Inferior parietal cortex (tissue), 1 donor: ENCODE results near the gene NCOR1.

ENCODE experiments used
- DNase-seq: peaks from one replicate; pipeline ENCODE4 v3.0.0-alpha.2; 2016; ENCODE audit errors: extremely low spot score

NCOR1 gene

DNA sequence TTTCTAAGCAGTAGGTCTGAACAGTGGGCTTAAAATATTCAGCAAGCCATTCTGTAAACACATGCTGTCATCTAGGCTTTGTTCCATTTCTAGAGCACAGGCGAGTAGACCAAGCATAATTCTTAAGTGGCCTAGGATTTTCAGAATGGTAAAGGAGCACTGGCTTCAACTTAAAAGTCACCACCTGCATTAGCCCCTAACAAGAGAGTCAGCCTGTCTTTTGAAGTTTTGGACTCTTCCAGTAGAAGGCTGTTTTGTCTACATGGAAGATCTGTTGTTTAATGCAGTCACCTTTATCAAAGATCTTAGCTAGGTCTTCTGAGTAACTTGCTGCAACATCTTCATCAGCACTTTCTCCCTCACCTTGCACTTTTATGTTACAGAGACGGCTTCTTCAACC lies 179.1 kb downstream of the NCOR1 start:
- no peak for DNase-seq

DNA sequence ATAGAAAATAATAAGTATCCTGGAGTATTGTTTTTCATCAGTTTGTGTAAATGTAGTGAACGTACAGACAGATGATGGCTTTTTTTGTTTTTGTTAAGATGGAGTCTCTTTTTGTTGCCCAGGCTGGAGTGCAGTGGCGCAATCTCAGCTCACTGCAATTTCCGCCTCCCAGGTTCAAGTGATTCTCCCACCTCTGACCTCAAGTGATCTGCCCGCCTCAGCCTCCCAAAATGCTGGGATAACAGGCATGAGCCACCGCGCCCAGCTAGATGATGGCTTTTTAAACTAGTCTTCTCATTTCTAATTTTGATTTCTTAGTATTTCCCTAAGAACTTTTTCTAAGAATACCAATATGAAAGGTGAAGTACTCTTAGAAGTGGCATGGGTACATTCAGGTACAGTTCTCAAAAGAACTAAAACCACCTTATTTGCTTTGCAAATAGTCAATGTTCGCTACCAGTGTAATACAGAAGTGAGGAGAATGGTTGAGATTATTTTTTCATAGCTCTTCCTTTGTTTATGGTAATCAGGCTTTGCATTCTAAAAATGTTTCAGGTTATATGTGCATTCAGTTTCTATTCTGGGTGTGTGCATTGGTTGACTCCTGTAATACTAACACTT lies 181.5 kb downstream of the NCOR1 start:
- no peak for DNase-seq

GRCh38 chr17:16027708-16028584 lies 187.4 kb downstream of the NCOR1 start:
- peak; percentile 46 for DNase-seq

GRCh38 chr17:16026895-16027294 lies 188.4 kb downstream of the NCOR1 start:
- no peak for DNase-seq

GRCh38 chr17:16025202-16025601 lies 190.1 kb downstream of the NCOR1 start:
- DNase-seq = no peak

- DNase-seq = no peak
Measured at GRCh38 chr17:16023881-16024280, 191.5 kb downstream of the NCOR1 start.

DNA sequence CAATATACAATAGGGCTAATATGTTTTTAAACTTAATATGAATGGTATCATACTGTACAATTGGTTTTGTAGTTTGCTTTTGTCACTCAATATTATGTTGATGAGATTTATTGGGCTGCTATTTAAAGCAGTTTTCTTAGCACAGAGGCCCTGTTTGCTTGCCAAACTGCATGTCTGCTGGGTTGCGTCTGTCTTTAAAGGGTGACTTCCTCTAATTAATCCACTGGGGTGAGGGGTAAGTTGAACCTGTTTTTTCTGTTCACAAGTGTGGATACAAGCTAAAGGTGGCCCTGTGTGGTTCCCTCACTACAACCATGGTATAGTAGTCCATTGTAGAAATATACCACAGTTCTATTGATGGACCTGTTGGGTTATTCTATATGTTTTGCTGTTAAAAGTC lies 196.0 kb downstream of the NCOR1 start:
- no peak for DNase-seq

DNA sequence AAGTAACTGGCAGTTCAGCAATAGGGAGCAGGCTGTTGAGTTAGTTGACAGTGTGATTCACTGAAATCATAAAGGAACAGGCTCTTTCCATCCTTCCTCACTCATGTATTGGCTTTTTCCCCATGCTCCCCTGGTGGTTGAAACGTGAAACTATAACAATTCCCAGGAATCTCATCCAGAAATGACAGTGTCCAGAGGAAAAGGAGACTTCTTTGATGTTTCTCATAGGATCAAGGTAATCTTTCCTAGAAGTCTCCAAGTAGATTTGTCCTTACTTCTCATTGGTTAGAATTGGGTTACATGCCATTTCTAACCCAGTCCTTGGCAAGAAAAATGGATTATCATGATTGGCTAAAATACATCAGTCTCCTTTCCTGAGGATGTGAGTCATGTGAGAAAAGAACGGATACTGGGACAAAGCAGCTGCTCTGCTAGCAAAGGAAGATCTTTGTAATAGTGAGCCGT lies 201.4 kb downstream of the NCOR1 start:
- DNase-seq = no peak

- no peak for DNase-seq
Measured at GRCh38 chr17:16007439-16007838, 207.9 kb downstream of the NCOR1 start.

GRCh38 chr17:16005636-16006035 lies 209.7 kb downstream of the NCOR1 start:
- no peak for DNase-seq

- no peak for DNase-seq
Measured at GRCh38 chr17:16003841-16004240, 211.5 kb downstream of the NCOR1 start.

GRCh38 chr17:16002708-16003260 lies 212.6 kb downstream of the NCOR1 start:
- DNase-seq = no peak

DNA sequence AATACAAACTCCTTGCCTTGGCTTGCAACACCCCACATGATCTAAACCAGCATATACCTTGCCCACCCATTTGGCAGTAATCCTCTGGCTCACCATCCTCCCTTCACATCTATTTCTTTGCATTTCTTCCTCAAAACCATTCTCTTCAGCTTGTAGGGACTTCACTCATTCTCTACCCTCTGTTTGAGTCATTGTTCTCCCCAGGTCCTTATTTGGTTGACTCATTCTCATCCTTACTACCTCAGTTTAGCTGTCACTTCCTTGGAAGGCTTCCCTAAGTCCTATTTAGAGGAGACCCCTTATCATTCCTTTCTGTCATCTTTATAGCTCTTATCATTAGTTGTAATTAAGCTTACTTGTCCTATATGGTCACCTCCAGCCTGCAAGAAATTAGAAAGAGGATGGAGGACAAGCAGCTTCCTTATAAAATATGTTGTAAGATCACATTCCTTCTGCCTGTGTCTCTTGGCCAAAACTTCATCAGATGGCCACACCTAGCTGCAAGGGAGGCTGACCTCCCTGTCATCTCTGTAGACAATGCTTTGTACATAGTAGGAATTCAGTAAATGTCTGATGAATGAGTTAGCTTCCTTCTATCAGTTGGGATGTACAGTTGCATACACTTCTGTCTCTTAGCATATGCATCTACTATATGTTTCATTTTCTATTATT lies 214.0 kb downstream of the NCOR1 start:
- no peak for DNase-seq

DNA sequence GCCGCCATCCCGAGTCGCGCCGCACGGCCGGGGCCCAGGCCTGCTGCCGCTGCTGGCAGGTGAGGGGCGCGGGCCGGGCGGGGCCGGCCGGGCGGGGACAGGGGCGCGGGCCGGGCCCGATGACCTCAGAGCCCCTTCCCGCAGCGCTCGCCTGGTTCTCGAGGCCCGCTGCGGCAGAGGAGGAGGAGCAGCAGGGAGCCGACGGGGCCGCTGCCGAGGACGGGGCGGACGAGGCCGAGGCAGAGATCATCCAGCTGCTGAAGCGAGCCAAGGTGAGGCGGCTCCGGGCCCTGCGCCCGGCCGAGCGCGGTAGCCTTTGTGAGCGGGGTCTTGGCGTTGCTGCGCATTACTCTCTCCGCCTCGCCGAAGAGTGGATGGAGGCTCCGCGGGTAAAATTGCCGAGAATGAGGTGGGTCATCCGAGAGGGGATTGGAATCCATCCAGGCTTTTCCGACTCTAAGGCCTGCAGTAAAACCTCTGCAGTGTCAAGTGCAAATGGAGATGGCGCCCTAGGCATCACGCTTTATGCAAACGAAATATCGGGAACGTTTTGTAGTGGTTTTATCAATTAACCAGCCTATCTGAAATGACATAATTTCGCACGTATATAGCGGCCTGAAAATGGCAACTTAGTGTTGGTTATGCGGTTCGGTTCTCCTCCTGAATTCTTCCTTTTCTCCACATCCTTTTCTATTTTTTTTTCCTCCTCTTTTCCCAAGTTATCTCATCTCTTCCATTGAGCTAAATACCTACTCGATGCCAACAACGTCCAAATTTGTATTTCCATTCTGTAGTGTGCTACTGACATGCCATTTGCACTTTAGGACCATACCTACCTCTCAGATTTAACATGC lies 215.1 kb downstream of the NCOR1 start:
- peak; percentile 34 for DNase-seq

GRCh38 chr17:15999141-15999973 lies 216.0 kb downstream of the NCOR1 start, which contains the start of the genes TTC19 and ZSWIM7:
TSS of gene TTC19 (plus strand) at chr17:15999824. CDS start at chr17:15999849, 25 bp downstream.
TSS of gene ZSWIM7 (minus strand) at chr17:15999704. CDS start at chr17:15999594, 110 bp downstream.
- peak; percentile 95 for DNase-seq

DNA sequence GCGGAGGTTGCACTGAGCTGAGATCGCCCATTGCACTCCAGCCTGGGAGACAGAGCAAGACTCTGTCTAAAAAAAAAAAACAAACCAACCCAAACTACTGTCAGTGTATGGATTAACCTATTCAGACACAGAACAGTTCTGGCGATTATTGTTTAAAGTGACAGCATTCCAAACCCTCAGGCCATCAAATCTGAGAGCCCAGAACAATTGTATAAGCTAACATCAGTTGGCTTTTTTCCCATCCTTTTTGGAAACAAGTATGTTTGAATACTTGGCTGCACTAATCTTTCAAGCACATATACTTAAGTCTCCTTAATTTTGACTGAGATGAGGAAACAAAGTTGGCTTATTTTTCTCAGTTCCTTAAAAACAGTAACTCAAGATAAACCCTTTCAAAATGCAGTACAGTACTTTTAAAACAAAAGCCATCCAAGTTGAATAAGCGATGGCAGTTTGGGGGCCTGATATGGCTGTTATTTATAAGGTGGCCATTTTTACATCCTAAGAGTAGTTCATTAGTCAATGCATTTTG lies 217.2 kb downstream of the NCOR1 start:
- DNase-seq = no peak

GRCh38 chr17:15996322-15996721 lies 219.0 kb downstream of the NCOR1 start:
- no peak for DNase-seq

DNA sequence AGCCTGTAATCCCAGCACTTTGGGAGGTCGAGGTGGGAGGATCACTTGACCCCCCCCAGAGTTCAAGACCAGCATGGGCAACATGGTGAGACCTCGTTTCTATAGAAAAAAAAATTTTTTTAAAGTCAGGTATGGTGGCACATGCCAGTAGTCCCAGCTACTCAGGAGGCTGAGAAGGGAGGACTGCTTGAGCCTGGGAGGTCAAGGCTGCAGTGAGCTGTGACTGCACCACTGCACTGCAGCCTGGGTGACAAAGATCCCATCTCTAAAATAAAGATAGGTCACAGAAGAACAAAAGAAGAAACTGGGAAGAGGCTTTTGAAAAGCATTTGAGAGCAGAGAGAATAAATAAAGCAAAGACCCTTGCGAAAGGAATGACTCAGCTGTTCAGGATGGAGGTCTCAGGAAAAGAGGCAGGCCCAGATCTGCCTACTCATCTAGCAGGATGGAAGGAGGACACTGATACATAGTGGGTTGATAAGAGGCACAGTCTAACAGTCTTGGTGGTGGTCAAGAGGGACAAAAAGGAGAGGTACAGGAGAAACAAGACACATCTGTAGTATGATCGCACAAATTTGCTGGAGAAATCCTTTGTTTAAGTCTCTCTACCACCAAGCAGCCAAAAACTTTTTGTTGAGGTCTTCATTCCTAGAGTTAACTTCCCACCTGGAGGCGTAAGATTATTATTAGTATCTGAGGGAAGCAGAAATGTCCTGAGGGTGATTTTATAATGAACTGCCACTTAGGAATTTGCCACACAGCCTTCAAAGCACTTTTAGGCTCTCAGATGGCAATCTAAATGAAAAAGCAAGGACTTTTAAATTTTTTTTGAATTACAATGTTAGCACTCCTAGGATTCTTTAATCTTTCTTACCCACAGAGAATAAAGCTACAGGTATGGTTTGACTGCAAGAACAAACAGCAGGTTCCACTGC lies 233.4 kb downstream of the NCOR1 start:
- DNase-seq = no peak

DNA sequence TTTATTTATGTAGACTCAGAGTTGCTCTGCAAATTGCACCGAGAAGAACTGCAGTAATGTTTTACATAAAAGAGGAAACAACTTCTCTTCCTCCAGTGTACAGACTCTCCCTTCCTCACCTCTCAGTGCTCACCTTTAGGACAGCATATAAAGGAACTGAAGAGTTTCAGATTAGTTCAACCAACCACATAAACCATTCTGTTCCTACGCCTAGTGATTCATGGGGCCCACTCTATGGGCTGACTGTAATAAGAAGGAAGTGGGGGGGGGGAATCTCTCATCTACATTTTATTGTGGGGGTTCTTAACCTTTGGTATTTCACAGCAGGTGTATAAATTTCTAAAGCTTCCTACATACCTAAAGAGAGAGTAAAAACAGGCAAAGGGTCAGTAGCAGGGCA lies 234.1 kb downstream of the NCOR1 start:
- no peak for DNase-seq
